Myocyte (in vitro differentiated cells): ENCODE data around the gene CDH13. TPM values are rescaled to one million over a fixed set of nuclear protein-coding genes. Genes with fewer than 3 reads are reported as not detected.

Source experiments
- DNase-seq: peaks from one replicate; pipeline ENCODE4 v3.0.0-alpha.2; 2012; ENCODE audit warnings: low read depth
- total RNA-seq: library from RNA; depleted of rRNA; stranded (reverse); fragments of >200 nt; gene quantifications from 2 replicates; pipeline ENCODE4 v1.2.3, GENCODE V29; 2014

The CDH13 gene
- total RNA-seq, 1 donor from 2014 or later = 160 TPM

- peak; percentile 57 for DNase-seq
These were observed 766.6 kb downstream of the CDH13 start for GRCh38 chr16:83393196-83393981.

DNA sequence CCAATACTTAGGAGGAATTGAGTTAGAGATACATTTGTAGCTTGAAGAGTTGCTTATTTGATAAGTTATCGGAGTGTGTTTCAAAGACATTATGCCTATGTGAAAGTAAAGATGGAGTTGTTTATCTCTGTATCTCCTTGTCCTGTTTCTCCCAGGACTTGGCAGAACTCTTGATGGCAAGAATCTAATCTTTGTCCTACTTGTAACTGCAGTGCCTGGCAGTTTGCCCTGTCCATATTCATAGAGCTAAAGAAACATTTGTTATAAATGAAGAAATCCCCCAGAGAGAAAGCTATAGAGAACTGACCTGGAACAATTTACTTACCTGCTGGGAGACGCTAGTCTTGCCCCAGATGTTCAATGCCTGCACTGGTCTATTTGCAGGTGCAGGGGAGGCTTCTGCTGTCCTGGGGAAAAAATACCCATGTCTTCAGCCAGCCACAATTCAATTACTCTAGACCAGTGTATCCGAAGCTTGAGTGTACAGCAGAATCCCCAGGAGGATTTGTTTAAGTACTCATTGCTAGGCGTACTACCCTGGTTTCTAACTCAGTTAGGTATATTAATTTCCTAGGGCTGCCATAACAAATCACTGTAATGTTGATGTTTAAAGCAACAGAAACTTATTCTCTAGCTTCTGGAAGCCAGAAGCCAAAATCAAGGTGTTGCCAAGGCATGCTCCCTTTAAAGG lies 771.0 kb downstream of the CDH13 start:
- no peak for DNase-seq

DNA sequence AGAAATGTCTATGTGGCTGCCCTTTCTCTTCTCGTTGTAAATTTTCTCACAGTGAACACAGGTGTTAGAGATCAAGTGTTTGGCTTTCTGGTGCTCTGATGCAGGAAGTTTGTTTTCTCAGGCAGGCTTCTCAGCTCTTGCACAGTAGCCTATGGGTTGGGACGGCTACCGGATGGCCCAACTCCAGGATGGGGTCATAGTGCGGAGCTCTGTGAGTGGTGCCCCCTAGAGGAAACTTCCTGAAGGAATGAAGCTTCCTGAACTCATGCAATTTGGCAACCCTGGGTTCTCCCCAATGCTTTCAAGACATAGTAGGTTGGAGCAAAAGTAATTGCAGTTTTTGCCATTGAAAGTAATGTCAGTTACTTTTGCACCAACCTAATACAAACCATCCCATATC lies 773.5 kb downstream of the CDH13 start:
- DNase-seq = no peak

GRCh38 chr16:83402160-83402814 lies 775.5 kb downstream of the CDH13 start:
- peak; percentile 22 for DNase-seq

- DNase-seq = peak; percentile 66
These were observed 776.2 kb downstream of the CDH13 start for GRCh38 chr16:83402967-83403366.

DNA sequence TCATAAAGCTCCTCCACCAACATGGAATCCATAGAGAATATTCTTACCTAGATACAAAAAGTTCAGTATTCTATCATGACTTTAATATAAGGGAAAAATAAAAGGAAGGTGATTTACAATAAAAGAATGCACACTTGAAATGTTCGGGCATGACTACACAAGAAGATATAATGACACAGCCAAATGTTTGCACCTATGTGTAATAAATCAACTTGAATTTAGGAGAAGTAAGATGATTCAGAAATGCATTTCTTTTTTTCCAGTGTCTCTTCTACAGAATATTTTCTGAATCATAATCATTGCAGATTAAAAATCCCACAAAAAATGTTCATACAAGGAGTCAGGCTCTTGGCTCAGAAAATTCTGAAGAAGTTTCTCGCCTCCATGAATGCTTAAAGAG lies 777.0 kb downstream of the CDH13 start:
- DNase-seq = peak; percentile 3

- no peak for DNase-seq
These were observed 777.5 kb downstream of the CDH13 start for GRCh38 chr16:83404261-83404660.

DNA sequence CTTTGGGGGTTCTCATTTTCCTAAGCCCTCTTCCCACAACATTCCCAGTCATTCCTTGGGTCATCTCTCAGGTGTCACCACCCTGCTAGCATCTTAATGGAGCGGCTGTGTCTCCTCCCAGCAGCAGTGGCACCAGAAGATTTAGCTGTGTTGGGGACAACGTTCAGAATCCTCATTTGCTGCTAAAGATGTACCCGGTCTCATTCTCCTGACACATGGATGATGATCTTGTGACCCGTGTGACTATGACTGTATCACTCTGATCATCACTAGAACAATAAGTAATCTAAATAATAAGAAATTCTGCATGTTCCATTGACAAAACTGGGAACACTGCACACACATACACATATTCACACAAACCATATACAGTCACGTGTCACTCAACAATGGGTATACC lies 781.2 kb downstream of the CDH13 start:
- no peak for DNase-seq

DNA sequence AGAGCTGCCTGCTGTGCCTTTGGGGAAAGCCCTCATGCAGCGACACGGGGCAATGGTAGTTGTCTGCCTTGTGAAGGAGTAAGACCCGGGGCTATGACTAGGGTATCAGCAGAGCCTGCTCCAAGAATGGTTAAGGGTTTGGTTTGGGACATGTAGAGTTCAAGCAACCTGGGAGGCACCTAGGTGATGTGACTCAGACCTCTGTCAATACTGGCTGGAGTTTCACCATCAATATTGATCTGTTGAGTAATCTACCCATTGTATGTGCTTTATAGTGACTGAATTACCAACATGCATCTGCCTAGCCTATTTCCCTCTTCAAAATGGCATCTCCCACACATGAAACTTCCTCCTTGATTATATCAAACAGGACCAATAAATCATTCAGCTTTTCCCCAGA lies 782.6 kb downstream of the CDH13 start:
- DNase-seq = no peak

DNA sequence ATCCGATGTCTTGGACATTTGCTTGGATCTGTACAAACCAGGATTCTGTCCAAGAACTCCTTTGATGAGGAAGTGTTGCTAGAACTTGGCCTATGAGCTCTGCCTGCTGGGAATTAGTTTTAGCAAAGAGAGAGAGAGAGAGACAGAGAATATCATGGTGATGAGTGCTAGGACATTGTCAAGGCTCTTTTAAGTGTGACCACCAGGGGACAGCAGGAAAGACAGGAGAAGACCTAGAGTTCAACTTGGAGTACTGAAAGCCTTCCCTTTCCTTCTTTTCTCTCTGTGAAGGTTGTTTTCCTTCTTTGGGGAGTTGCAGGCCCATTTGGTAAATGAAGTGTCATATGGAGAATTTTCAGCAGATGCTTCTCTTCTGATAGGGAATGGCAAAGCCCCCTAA lies 791.8 kb downstream of the CDH13 start:
- DNase-seq = no peak

- peak; percentile 79 for DNase-seq
These were observed 793.5 kb downstream of the CDH13 start for GRCh38 chr16:83420206-83420760.

DNA sequence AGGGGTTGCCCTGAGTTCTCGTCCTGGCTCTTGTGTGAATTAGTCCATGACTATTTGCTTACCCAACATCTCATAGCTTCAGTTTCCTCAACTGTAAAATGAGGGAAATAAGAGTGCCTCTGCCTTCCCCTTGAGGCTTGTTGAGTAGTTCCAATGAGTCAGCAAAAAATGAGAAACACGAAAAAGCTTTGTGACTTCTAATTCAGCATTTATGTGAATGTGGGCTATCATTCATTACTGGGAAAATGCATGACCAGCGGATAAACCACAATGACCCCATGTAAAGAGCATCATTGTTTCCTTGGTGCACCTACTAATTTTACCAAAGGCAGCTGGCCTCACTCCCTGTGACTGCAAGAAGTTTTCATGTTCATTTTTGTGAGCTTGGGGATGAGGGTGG lies 806.4 kb downstream of the CDH13 start:
- DNase-seq = peak; percentile 28

GRCh38 chr16:83437036-83437435 lies 810.3 kb downstream of the CDH13 start:
- no peak for DNase-seq

DNA sequence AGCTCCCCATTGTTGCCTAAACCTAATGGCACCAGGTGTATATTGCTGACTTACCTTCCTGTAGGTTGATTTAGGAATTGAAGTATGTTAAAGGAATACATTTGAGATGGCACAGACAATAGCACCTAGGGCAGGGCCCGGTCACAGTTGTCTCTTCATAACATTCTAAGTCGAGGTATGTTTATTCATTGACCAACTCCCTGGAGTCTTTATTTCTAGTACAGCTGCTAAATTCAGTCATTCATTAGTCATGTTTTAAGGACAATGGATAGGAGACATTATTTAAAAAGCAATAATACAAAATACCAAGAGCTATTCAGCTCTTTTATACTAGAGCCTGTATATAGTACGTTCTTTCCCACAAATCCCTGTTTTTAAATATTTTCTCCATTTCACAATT lies 811.6 kb downstream of the CDH13 start:
- DNase-seq = peak; percentile 62

GRCh38 chr16:83439412-83439811 lies 812.6 kb downstream of the CDH13 start:
- no peak for DNase-seq

DNA sequence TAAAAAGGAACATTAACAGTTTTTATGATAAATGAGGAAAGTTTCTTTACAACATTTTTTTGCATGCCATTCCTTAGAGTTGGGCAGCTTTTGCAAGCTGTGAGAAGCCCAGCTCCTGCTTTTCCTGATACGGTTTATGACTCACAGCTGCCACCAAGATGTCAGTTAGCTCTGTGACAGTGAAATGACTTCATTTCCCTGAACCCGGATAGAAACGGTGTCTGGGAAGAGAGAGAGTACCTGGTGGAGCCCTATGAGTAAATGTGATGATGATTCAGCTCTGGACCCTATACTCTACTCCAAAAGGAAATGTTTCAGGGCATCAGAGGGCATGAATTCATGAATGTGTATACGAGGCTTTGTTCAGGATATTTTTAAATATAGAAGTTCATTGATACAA lies 814.7 kb downstream of the CDH13 start:
- peak; percentile 50 for DNase-seq

DNA sequence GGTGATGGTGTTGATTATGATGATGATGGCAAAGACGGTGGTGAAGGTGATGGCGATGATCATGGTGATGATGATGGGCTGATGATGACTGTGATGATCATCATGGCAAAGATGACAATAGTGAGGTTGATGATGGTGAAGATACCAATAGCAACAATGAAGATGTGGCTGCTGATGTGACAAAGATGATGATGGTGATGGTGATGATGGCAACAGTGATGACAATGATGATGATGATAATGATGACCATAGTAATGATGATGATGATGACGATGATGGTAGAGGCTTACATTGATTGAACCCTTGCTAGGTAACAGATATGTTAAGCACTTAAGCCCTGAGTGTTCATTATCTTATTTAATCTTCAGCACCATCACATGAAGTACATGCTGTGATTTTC lies 817.2 kb downstream of the CDH13 start:
- DNase-seq = no peak

DNA sequence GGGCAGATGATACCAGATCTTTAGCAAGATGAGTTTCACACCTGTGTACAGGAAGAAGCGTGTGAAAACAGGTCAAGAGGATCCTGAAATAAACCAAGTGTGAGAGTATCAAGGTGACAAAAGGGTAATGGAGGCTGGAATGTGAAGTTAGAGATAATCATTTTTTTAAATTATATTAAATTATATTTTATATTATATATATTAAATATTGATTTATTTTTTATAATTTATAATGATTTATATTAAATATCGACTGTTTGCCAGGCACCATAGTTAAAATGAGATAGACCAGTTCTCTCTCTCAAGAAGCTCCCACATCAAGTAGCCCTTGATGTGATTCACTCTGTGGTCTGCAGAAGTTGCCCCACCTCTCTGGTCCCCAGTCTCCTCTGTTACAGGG lies 820.8 kb downstream of the CDH13 start:
- DNase-seq = no peak

GRCh38 chr16:83449861-83450260 lies 823.1 kb downstream of the CDH13 start:
- no peak for DNase-seq

- DNase-seq = no peak
These were observed 827.2 kb downstream of the CDH13 start for GRCh38 chr16:83453977-83454376.

GRCh38 chr16:83455716-83456115 lies 828.9 kb downstream of the CDH13 start:
- DNase-seq = no peak

- no peak for DNase-seq
These were observed 830.2 kb downstream of the CDH13 start for GRCh38 chr16:83456934-83457333.
